Measurements from ENCODE around the gene PLD4.

GRCh38 chr14:104919993-104920315 lies 4.7 kb upstream of the PLD4 start:
- no peak for TF ChIP-seq CTCF (conservative IDR thresholded peaks at IDR 0.05 in 1 of 2, IDR thresholded peaks at IDR 0.05 in 1 of 2; ENCODE audit: extremely low read depth in 1 of 2, insufficient read depth in 1 of 2, low read depth in 1 of 2, low read length in 2 of 2)
- TF ChIP-seq EZH2 (IDR thresholded peaks at IDR 0.05; ENCODE audit: borderline replicate concordance, low read length) = no peak
